ENCODE data around the gene DGKD.

DGKD gene

GRCh38 chr2:233480490-233481202 lies 126.4 kb downstream of the DGKD start:
- Histone ChIP-seq H4K8ac (ENCODE audit: low read depth, low read length) (no peak overlapping the region), H2AK5ac (ENCODE audit: low read length) (no peak overlapping the region), H3K4ac (ENCODE audit: low read depth, low read length) (no peak overlapping the region), H2BK120ac (ENCODE audit: low read depth, low read length) (no peak overlapping the region), H3K9ac (ENCODE audit: low read length) (no peak overlapping the region), H3K27me3 (ENCODE audit: insufficient read depth, low read length, poor library complexity) (no peaks in the 10 kb centered on the region), H3K4me3 (ENCODE audit: low read length) (no peak overlapping the region), H3K36me3 (ENCODE audit: control insufficient read depth, insufficient read depth, low read length) (no peaks in the 10 kb centered on the region), H3K79me2 (ENCODE audit: control insufficient read depth, insufficient read depth, low read length) (no peaks in the 10 kb centered on the region), H2BK15ac (replicated peaks; ENCODE audit: low read depth) (no peak overlapping the region), H3K27ac (ENCODE audit: low read depth, low read length) (no peak overlapping the region), H2BK5ac (ENCODE audit: low read length) (no peak overlapping the region), H3K4me1 (ENCODE audit: control insufficient read depth, low read depth, low read length) (no peaks in the 10 kb centered on the region), H3K4me2 (ENCODE audit: low read length) (no peak overlapping the region), H4K5ac (ENCODE audit: low read length) (no peak overlapping the region), H3K56ac (ENCODE audit: low read length) (no peak overlapping the region), H3K18ac (ENCODE audit: low read length) (no peak overlapping the region), H3K23ac (ENCODE audit: low read length) (no peak overlapping the region), H3K79me1 (ENCODE audit: low read length) (no peaks in the 10 kb centered on the region)
- no CpG with 5 or more reads among the region's 21 CpGs for WGBS (ENCODE audit: extremely low coverage, insufficient coverage, low lambda C conversion rate)
- no peak for DNase-seq

- Histone ChIP-seq H2BK5ac (ENCODE audit: low read length) (no peak overlapping the region), H4K8ac (ENCODE audit: low read depth, low read length) (no peak overlapping the region), H3K9ac (ENCODE audit: low read length) (no peak overlapping the region), H3K4ac (ENCODE audit: low read depth, low read length) (no peak overlapping the region), H2BK120ac (ENCODE audit: low read depth, low read length) (no peak overlapping the region), H3K23ac (ENCODE audit: low read length) (no peak overlapping the region), H3K27me3 (ENCODE audit: insufficient read depth, low read length, poor library complexity) (no peaks in the 10 kb centered on the region), H3K4me2 (ENCODE audit: low read length) (no peak overlapping the region), H4K5ac (ENCODE audit: low read length) (no peak overlapping the region), H3K27ac (ENCODE audit: low read depth, low read length) (no peak overlapping the region), H3K4me1 (ENCODE audit: control insufficient read depth, low read depth, low read length) (no peaks in the 10 kb centered on the region), H3K79me1 (ENCODE audit: low read length) (no peaks in the 10 kb centered on the region), H3K79me2 (ENCODE audit: control insufficient read depth, insufficient read depth, low read length) (no peaks in the 10 kb centered on the region), H2AK5ac (ENCODE audit: low read length) (no peak overlapping the region), H3K4me3 (ENCODE audit: low read length) (no peak overlapping the region), H3K36me3 (ENCODE audit: control insufficient read depth, insufficient read depth, low read length) (no peaks in the 10 kb centered on the region), H3K18ac (ENCODE audit: low read length) (no peak overlapping the region), H3K56ac (ENCODE audit: low read length) (no peak overlapping the region), H2BK15ac (replicated peaks; ENCODE audit: low read depth) (no peak overlapping the region)
- WGBS (ENCODE audit: extremely low coverage, insufficient coverage, low lambda C conversion rate): no CpG with 5 or more reads among the region's 22 CpGs
- DNase-seq: no peak
Measured at GRCh38 chr2:233481368-233482142, 127.3 kb downstream of the DGKD start.

GRCh38 chr2:233482616-233483015 lies 128.3 kb downstream of the DGKD start:
- Histone ChIP-seq H4K5ac (ENCODE audit: low read length) (no peak overlapping the region), H3K4me3 (ENCODE audit: low read length) (no peak overlapping the region), H3K18ac (ENCODE audit: low read length) (no peak overlapping the region), H3K4ac (ENCODE audit: low read depth, low read length) (no peak overlapping the region), H3K27ac (ENCODE audit: low read depth, low read length) (no peak overlapping the region), H3K79me1 (ENCODE audit: low read length) (no peaks in the 10 kb centered on the region), H3K4me2 (ENCODE audit: low read length) (no peak overlapping the region), H3K23ac (ENCODE audit: low read length) (no peak overlapping the region), H2BK120ac (ENCODE audit: low read depth, low read length) (no peak overlapping the region), H2BK5ac (ENCODE audit: low read length) (no peak overlapping the region), H2AK5ac (ENCODE audit: low read length) (no peak overlapping the region), H3K79me2 (ENCODE audit: control insufficient read depth, insufficient read depth, low read length) (no peaks in the 10 kb centered on the region), H3K36me3 (ENCODE audit: control insufficient read depth, insufficient read depth, low read length) (no peaks in the 10 kb centered on the region), H3K9ac (ENCODE audit: low read length) (no peak overlapping the region), H3K4me1 (ENCODE audit: control insufficient read depth, low read depth, low read length) (no peaks in the 10 kb centered on the region), H3K56ac (ENCODE audit: low read length) (no peak overlapping the region), H3K27me3 (ENCODE audit: insufficient read depth, low read length, poor library complexity) (no peaks in the 10 kb centered on the region), H4K8ac (ENCODE audit: low read depth, low read length) (no peak overlapping the region), H2BK15ac (replicated peaks; ENCODE audit: low read depth) (no peak overlapping the region)
- DNase-seq: no peak
- WGBS (ENCODE audit: extremely low coverage, insufficient coverage, low lambda C conversion rate): no CpG with 5 or more reads among the region's 5 CpGs

GRCh38 chr2:233485726-233486125 lies 131.4 kb downstream of the DGKD start:
- no peak overlapping the region for H3K18ac ChIP-seq (ENCODE audit: low read length)
- H3K36me3 ChIP-seq (ENCODE audit: control insufficient read depth, insufficient read depth, low read length): no peaks in the 10 kb centered on the region
- no peak overlapping the region for H3K4ac ChIP-seq (ENCODE audit: low read depth, low read length)
- no peak overlapping the region for H3K4me3 ChIP-seq (ENCODE audit: low read length)
- H3K23ac ChIP-seq (ENCODE audit: low read length): no peak overlapping the region
- H3K27ac ChIP-seq (ENCODE audit: low read depth, low read length): no peak overlapping the region
- no peaks in the 10 kb centered on the region for H3K27me3 ChIP-seq (ENCODE audit: insufficient read depth, low read length, poor library complexity)
- H4K5ac ChIP-seq (ENCODE audit: low read length): no peak overlapping the region
- H3K4me1 ChIP-seq (ENCODE audit: control insufficient read depth, low read depth, low read length): no peaks in the 10 kb centered on the region
- WGBS (ENCODE audit: extremely low coverage, insufficient coverage, low lambda C conversion rate): no CpG with 5 or more reads among the region's 15 CpGs
- H4K8ac ChIP-seq (ENCODE audit: low read depth, low read length): no peak overlapping the region
- no peaks in the 10 kb centered on the region for H3K79me1 ChIP-seq (ENCODE audit: low read length)
- H2BK5ac ChIP-seq (ENCODE audit: low read length): no peak overlapping the region
- no peak for DNase-seq
- no peak overlapping the region for H3K56ac ChIP-seq (ENCODE audit: low read length)
- H3K79me2 ChIP-seq (ENCODE audit: control insufficient read depth, insufficient read depth, low read length): no peaks in the 10 kb centered on the region
- no peak overlapping the region for H2AK5ac ChIP-seq (ENCODE audit: low read length)
- H3K9ac ChIP-seq (ENCODE audit: low read length): no peak overlapping the region
- no peak overlapping the region for H3K4me2 ChIP-seq (ENCODE audit: low read length)
- H2BK15ac ChIP-seq (replicated peaks; ENCODE audit: low read depth): no peak overlapping the region
- no peak overlapping the region for H2BK120ac ChIP-seq (ENCODE audit: low read depth, low read length)

- H4K8ac ChIP-seq (ENCODE audit: low read depth, low read length): no peak overlapping the region
- no peaks in the 10 kb centered on the region for H3K4me1 ChIP-seq (ENCODE audit: control insufficient read depth, low read depth, low read length)
- H3K36me3 ChIP-seq (ENCODE audit: control insufficient read depth, insufficient read depth, low read length): no peaks in the 10 kb centered on the region
- no peak overlapping the region for H3K56ac ChIP-seq (ENCODE audit: low read length)
- no peak overlapping the region for H3K4me3 ChIP-seq (ENCODE audit: low read length)
- H3K4ac ChIP-seq (ENCODE audit: low read depth, low read length): no peak overlapping the region
- H3K18ac ChIP-seq (ENCODE audit: low read length): no peak overlapping the region
- H3K27ac ChIP-seq (ENCODE audit: low read depth, low read length): no peak overlapping the region
- H2BK120ac ChIP-seq (ENCODE audit: low read depth, low read length): no peak overlapping the region
- H3K79me1 ChIP-seq (ENCODE audit: low read length): no peaks in the 10 kb centered on the region
- no CpG with 5 or more reads among the region's 4 CpGs for WGBS (ENCODE audit: extremely low coverage, insufficient coverage, low lambda C conversion rate)
- H4K5ac ChIP-seq (ENCODE audit: low read length): no peak overlapping the region
- H3K79me2 ChIP-seq (ENCODE audit: control insufficient read depth, insufficient read depth, low read length): no peaks in the 10 kb centered on the region
- no peak overlapping the region for H3K4me2 ChIP-seq (ENCODE audit: low read length)
- no peak overlapping the region for H3K9ac ChIP-seq (ENCODE audit: low read length)
- no peak for DNase-seq
- no peak overlapping the region for H3K23ac ChIP-seq (ENCODE audit: low read length)
- no peak overlapping the region for H2AK5ac ChIP-seq (ENCODE audit: low read length)
- no peak overlapping the region for H2BK5ac ChIP-seq (ENCODE audit: low read length)
- no peaks in the 10 kb centered on the region for H3K27me3 ChIP-seq (ENCODE audit: insufficient read depth, low read length, poor library complexity)
- H2BK15ac ChIP-seq (replicated peaks; ENCODE audit: low read depth): no peak overlapping the region
Measured at GRCh38 chr2:233486357-233486756, 132.1 kb downstream of the DGKD start.

Measured in mesendoderm (in vitro differentiated cells).